ENCODE data around the gene CCDC87. TPM values are rescaled to one million over a fixed set of nuclear protein-coding genes. Genes with fewer than 3 reads are reported as not detected.
"Not testable (repeated sequence)": the region's sequence is repeated elsewhere in the genome, so short reads cannot be mapped to it uniquely, and the experiment has no call there.

CCDC87 gene
- total RNA-seq, 2 experiments from 2014 or later: 0.12 to 0.24 TPM

DNA sequence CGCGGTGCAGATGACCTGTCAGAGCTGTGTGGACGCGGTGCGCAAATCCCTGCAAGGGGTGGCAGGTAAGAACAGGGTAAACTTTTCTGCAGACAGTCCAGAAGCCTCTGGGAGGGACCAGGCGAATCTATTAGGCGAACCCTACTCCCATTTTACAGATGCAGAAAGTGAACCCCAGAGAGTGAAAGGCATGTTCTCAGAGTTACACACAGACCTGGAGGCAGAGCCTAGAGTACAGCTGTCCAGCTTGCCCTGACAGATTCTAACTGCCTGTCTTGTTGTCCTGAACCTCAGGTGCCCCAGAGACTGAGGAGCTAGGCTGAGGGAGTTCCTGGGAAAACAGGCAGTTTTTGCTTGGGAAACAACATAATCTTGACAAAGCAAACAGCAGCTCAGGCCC lies 787 bp upstream of the CCDC87 start:
- intact Hi-C loops (cut with micrococcal nuclease): loop anchor here (1.0 to 2.0 kb wide), 4 partner anchors 23 to 151 kb away; partner anchors contain the start of genes ACTN3, RBM14, RBM4B and ZDHHC24
- POLR2A ChIA-PET: interaction anchor here (1.0 to 2.5 kb wide), 3 partner anchors 23 to 84 kb away, joined by 3 to 18 read pairs (median 3); partner anchors contain the start of genes RBM14 and RBM4B

DNA sequence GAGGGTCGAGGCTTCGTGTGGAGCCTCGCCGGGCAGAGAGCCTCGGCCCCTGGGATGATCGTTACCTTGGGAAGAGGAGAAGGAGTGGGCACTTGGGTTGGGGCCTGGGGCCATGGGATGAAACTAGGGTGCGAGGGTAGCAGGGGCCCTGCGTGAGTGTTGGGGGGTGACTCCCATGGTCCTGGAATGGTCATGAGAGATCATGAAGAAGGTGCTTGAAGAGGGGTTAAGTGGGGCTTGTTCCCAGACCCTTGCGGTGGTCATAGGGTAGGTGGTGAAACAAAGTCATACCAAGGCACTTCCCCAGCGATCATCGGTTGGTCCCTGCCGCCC lies 406 bp upstream of the CCDC87 start:
- POLR2A ChIA-PET: interaction anchor here (1.0 to 2.5 kb wide), 3 partner anchors 23 to 85 kb away, joined by 3 to 18 read pairs (median 3); partner anchors contain the start of genes RBM14 and RBM4B
- Mint-ChIP-seq H3K4me3 (peak overlapping the region; percentile 100), H3K27me3 (no peaks in the 10 kb centered on the region), H3K9me3 (no peaks in the 10 kb centered on the region), H3K4me1 (ENCODE audit: low read depth) (peaks cover 30% of the 10 kb centered on the region), H3K36me3 (peaks cover 3% of the 10 kb centered on the region), H3K27ac (peak overlapping the region; percentile 90)
- intact Hi-C loops (cut with micrococcal nuclease): loop anchor here (1.0 to 2.0 kb wide), 4 partner anchors 23 to 151 kb away; partner anchors contain the start of genes ACTN3, RBM14, RBM4B and ZDHHC24
- CTCF ChIA-PET: interaction anchor here (1.0 to 4.9 kb wide), 13 partner anchors 14 to 155 kb away, joined by 3 to 46 read pairs (median 8); partner anchors contain the start of genes ACTN3, CTSF, MRPL11 and RBM14
- no peak for DNase-seq

More for the DNA sequence above, 787 bp upstream of the CCDC87 start:
- DNase-seq: no peak
- H3K36me3 Mint-ChIP-seq: peaks cover 3% of the 10 kb centered on the region
- peak overlapping the region; percentile 90 for H3K27ac Mint-ChIP-seq
- H3K4me3 Mint-ChIP-seq: peak overlapping the region; percentile 100
- CTCF ChIA-PET: interaction anchor here (1.5 to 4.9 kb wide), 4 partner anchors 14 to 84 kb away, joined by 8 to 46 read pairs (median 12); partner anchors contain the start of genes RBM14 and RBM4B
- no peaks in the 10 kb centered on the region for H3K9me3 Mint-ChIP-seq
- no peaks in the 10 kb centered on the region for H3K27me3 Mint-ChIP-seq
- H3K4me1 Mint-ChIP-seq (ENCODE audit: low read depth): peaks cover 30% of the 10 kb centered on the region

DNA sequence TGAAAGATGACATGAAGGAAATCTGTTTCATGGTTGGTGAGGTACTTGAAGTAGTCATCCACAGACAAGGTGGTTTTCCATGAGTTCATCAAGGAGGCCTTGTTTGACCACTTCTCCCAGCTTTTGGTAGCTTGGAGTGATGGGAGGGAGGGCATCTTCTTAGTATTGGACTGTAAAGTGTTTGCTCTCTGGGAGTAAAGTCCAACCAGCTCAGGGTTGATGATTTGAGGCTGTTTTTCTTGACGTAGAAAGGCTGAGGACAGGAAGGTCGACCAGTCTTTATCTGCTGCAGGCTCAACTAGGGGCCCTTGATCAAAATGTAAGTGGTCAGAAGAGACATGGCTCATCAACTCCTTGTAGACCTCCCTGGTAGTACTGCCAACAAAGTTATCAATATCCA lies 1.7 kb downstream of the CCDC87 start:
- Mint-ChIP-seq H3K4me1 (ENCODE audit: low read depth) (peaks cover 30% of the 10 kb centered on the region), H3K4me3 (no peak overlapping the region), H3K9me3 (no peaks in the 10 kb centered on the region), H3K27ac (no peak overlapping the region), H3K27me3 (no peaks in the 10 kb centered on the region), H3K36me3 (peaks cover 3% of the 10 kb centered on the region)
- CTCF ChIA-PET: interaction anchor here (0.6 to 4.9 kb wide), 5 partner anchors 11 to 103 kb away, joined by 3 to 46 read pairs (median 11); partner anchors contain the start of genes RBM4 and RBM4B
- POLR2A ChIA-PET: interaction anchor here (1.8 kb wide), 1 partner anchor 45 kb away, joined by 5 read pairs; the partner anchor contains the start of genes ACTN3 and ZDHHC24
- DNase-seq: no peak
- intact Hi-C loops (cut with micrococcal nuclease): no loop called here

DNA sequence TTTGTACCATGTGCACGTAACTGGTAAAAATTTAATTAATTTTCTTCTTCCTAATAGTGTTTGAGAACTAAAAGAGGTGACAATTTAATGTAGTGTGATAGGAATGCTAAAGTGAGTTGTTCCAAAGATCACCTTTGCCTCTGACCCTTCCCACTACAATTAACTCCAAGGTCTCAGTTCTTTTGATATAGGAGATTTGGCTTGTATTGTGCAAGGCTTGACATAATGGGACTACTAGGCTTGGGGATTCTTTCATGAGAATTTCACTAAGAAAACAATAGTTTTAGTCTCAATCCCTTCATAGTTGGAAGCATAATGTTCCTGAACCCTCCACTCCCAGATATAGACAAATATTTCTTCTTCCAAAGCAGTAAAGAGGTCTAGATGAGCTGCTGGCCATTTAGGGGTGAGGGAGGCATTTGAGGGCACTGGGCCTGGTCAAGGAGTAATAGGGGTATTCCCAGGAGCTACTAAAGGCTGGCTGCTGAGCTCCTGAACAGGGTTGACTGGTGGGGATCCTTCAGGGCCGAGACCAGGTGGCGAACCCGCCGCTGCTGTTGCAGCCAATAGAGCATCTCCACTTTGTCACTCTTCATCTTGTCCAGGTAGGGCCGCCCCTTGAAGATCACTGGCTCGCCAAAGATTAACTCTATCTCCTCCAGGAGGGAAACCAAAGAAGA lies 2.7 kb downstream of the CCDC87 start:
- Mint-ChIP-seq H3K36me3 (peaks cover 3% of the 10 kb centered on the region), H3K9me3 (no peaks in the 10 kb centered on the region), H3K4me3 (no peak overlapping the region), H3K27me3 (no peaks in the 10 kb centered on the region), H3K27ac (no peak overlapping the region), H3K4me1 (ENCODE audit: low read depth) (peaks cover 22% of the 10 kb centered on the region)
- CTCF ChIA-PET: interaction anchor here (0.6 to 4.9 kb wide), 6 partner anchors 10 to 204 kb away, joined by 3 to 46 read pairs (median 6); no protein-coding TSS in a partner anchor
- POLR2A ChIA-PET: interaction anchor here (1.4 kb wide), 1 partner anchor 44 kb away, joined by 4 read pairs; the partner anchor contains the start of gene ZDHHC24
- intact Hi-C loops (cut with micrococcal nuclease): no loop called here
- no peak for DNase-seq

DNA sequence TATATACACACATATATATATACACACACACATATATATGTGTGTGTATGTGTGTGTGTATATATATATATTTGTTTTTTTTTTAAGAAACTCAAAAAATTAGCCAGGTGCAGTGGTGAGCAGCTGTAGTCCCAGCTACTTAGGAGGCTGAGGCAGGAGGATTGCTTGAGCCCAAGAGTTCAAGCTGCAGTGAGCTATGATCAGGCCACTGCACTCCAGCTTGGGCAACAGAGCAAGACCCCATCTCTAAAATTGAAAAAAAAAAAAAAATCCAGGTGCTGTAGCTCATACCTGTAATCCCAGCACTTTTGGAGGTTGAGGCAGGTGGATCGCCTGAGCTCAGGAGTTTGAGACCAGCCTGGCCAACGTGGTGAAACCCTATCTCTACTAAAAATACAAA lies 3.5 kb downstream of the CCDC87 start:
- H3K4me1 Mint-ChIP-seq (ENCODE audit: low read depth): peaks cover 15% of the 10 kb centered on the region
- H3K4me3 Mint-ChIP-seq; H3K9me3 Mint-ChIP-seq; H3K27me3 Mint-ChIP-seq; H3K36me3 Mint-ChIP-seq; intact Hi-C loops (cut with micrococcal nuclease); DNase-seq; H3K27ac Mint-ChIP-seq: not testable (repeated sequence)
- CTCF ChIA-PET: interaction anchor here (0.6 to 2.5 kb wide), 3 partner anchors 10 to 89 kb away, joined by 3 to 10 read pairs (median 8); no protein-coding TSS in a partner anchor
- POLR2A ChIA-PET: interaction anchor here (1.4 kb wide), 1 partner anchor 43 kb away, joined by 4 read pairs; the partner anchor contains the start of gene ZDHHC24

DNA sequence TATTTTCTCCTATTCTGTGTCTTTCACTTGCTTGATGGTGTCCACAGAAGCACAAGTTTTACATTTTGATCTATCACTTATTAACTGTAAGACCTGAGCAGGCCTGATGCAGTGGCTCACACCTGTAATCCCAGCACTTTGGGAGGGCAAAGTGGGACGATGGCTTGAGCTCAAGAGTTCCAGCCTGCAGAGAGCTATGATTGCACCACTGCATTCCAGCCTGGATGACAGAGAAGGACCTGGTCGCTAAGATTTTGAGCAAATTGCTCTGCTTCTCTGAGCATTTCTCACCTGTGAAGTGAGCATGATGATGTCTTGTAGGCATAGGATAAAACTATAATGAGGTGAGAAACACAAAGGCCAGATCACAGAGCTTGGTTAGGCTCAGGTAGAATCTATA lies 6.7 kb downstream of the CCDC87 start:
- H3K4me3 Mint-ChIP-seq: no peak overlapping the region
- intact Hi-C loops (cut with micrococcal nuclease): no loop called here
- CTCF ChIA-PET: interaction anchor here (1.0 kb wide), 1 partner anchor 93 kb away, joined by 4 read pairs; no protein-coding TSS in a partner anchor
- no peaks in the 10 kb centered on the region for H3K27me3 Mint-ChIP-seq
- peaks cover 1% of the 10 kb centered on the region for H3K36me3 Mint-ChIP-seq
- no peak for DNase-seq
- no peak overlapping the region for H3K27ac Mint-ChIP-seq
- H3K4me1 Mint-ChIP-seq (ENCODE audit: low read depth): peaks cover under 1% of the 10 kb centered on the region
- peaks cover 10% of the 10 kb centered on the region for H3K9me3 Mint-ChIP-seq
- POLR2A ChIA-PET: no interaction called here

DNA sequence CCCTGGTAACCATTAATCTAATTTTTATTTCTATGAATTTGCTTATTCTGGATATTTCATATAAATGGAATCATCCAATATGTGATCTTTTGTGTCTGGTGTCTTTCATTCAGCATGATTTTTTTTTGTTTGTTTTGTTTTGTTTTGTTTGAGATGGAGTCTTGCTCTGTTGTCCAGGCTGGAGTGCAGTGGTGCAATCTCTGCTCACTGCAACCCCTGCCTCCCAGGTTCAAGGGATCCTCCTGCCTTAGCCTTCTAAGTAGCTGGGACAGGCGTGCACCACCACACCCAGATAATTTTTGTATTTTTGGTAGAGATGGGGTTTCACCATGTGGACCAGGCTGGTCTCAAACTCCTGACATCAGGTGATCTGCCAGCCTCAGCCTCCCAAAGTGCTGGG lies 7.4 kb downstream of the CCDC87 start:
- H3K36me3 Mint-ChIP-seq; POLR2A ChIA-PET; H3K27ac Mint-ChIP-seq; H3K4me1 Mint-ChIP-seq (ENCODE audit: low read depth); intact Hi-C loops (cut with micrococcal nuclease); H3K27me3 Mint-ChIP-seq; H3K4me3 Mint-ChIP-seq; DNase-seq: not testable (repeated sequence)
- CTCF ChIA-PET: interaction anchor here (1.0 kb wide), 1 partner anchor 93 kb away, joined by 4 read pairs; no protein-coding TSS in a partner anchor
- H3K9me3 Mint-ChIP-seq: peaks cover 10% of the 10 kb centered on the region

DNA sequence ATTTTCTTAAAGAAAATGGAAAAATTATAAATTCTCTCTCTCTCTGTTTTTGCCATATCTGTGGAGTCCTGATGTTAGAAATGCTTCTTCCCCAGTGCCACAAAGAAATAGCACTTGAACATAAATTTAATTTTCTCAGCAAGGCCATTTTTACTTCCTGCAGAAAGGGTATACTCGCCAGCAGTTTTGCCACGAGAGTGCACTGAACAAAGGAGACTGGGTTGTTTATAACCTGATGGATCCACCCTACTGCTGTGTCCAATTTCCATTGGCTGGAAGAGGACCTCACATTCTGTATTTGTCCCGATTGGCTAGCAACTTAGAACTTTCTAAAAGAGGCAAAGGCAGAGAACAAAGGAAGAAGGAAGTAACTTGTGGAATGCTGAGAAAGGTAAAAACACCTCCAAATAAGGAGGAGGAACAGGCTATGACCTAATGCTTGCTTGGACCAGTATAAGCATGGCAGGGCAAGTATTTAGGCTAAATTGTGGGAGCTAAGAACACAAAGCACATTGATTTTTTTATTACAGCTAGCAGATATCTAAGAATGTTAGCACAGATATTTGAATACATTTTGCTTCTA lies 10.2 kb downstream of the CCDC87 start:
- POLR2A ChIA-PET; H3K4me3 Mint-ChIP-seq; DNase-seq; H3K36me3 Mint-ChIP-seq; H3K27me3 Mint-ChIP-seq; H3K27ac Mint-ChIP-seq; intact Hi-C loops (cut with micrococcal nuclease): not testable (repeated sequence)
- peaks cover 10% of the 10 kb centered on the region for H3K9me3 Mint-ChIP-seq
- CTCF ChIA-PET: interaction anchor here (0.6 kb wide), 1 partner anchor 49 kb away, joined by 3 read pairs; no protein-coding TSS in a partner anchor
- H3K4me1 Mint-ChIP-seq (ENCODE audit: low read depth): peaks cover 19% of the 10 kb centered on the region

DNA sequence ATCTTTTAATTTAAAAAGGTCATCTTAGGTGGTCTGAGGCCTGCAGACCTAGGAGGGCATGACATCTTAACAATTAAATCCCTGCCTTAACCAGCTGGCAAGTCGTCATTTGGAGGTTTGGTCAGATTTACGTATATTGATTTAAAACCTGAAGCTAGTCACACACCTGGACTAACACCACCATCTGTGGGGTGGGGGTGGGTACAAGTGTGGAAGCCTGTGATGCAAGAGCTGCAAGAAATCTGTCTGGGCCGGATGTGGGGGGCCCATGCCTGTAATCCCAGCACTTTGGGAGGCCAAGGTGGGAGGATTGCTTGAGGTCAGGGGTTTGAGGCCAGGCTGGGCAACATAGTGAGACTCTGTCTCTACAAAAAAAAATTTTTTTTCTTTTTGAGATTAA lies 11.6 kb downstream of the CCDC87 start:
- Mint-ChIP-seq H3K4me3 (no peak overlapping the region), H3K4me1 (ENCODE audit: low read depth) (peaks cover 19% of the 10 kb centered on the region), H3K27ac (no peak overlapping the region), H3K9me3 (peaks cover 10% of the 10 kb centered on the region), H3K27me3 (no peaks in the 10 kb centered on the region), H3K36me3 (peaks cover 1% of the 10 kb centered on the region)
- no peak for DNase-seq
- intact Hi-C loops (cut with micrococcal nuclease): no loop called here
- CTCF ChIA-PET: interaction anchor here (1.0 to 6.2 kb wide), 5 partner anchors 11 to 195 kb away, joined by 3 to 141 read pairs (median 9); partner anchors contain the start of genes CCDC87, CCS, MRPL11 and RBM4B
- POLR2A ChIA-PET: interaction anchor here (1.1 kb wide), 1 partner anchor 35 kb away, joined by 4 read pairs; the partner anchor contains the start of gene RBM14

DNA sequence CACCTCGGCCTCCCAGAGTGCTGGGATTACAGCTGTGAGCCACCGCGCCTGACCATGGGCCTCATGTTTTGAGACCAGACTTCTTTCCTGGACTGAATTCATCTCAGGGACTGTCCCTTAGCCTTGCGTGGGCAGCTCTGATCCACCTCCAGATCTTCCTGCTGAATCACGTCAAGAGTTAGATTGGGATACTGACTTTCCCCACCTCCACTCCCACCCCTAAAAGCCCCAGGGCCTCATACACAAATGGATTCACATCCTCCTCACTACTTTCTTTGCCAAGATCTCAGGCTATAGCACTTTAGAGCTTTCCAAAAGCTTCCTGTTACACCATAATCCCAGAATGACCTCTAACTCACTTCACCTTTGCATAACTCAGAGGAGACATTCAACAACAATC lies 12.1 kb downstream of the CCDC87 start:
- DNase-seq: peak; percentile 48
- Mint-ChIP-seq H3K27ac (no peak overlapping the region), H3K9me3 (peaks cover 10% of the 10 kb centered on the region), H3K27me3 (no peaks in the 10 kb centered on the region), H3K4me1 (ENCODE audit: low read depth) (peaks cover 19% of the 10 kb centered on the region), H3K4me3 (no peak overlapping the region), H3K36me3 (peaks cover 1% of the 10 kb centered on the region)
- CTCF ChIA-PET: interaction anchor here (1.0 to 6.2 kb wide), 5 partner anchors 12 to 194 kb away, joined by 3 to 141 read pairs (median 9); partner anchors contain the start of genes CCDC87, CCS, MRPL11 and RBM4B
- POLR2A ChIA-PET: interaction anchor here (1.1 kb wide), 1 partner anchor 36 kb away, joined by 4 read pairs; the partner anchor contains the start of gene RBM14
- intact Hi-C loops (cut with micrococcal nuclease): no loop called here

DNA sequence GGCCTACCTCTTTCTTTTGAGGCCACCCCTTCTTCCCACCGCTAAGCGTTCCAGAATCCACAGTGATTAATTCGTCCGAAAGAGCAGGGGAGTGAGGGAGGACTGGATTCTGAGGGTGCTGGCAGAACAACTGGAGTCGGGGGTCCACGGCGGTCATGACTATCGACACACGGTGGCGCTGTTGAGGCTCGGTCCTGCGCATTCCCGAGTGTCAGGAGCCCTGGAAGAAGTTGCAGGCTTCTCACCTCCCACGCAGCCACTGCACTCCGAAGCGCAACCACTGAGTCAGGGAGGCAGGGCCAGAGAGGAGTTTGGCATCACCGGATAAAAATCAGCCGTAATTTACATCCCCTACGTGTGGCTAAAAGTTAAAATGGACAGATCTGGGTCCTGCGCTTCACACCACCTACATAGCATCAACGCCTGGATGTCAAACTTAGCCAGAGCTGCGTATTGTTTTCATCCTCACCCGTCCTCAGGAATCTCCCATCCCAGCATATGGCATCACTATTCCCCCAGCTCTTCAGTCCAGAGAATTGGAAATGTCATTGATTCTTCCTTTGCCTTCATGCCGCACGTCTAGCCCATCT lies 13.8 kb downstream of the CCDC87 start:
- peak; percentile 90 for DNase-seq
- POLR2A ChIA-PET: interaction anchor here (0.5 to 1.5 kb wide), 3 partner anchors 38 to 100 kb away, joined by 3 to 10 read pairs (median 3); partner anchors contain the start of gene RBM14
- peaks cover 1% of the 10 kb centered on the region for H3K36me3 Mint-ChIP-seq
- peaks cover 10% of the 10 kb centered on the region for H3K9me3 Mint-ChIP-seq
- intact Hi-C loops (cut with micrococcal nuclease): loop anchor here (1.0 kb wide), 1 partner anchor 99 kb away; no protein-coding TSS in a partner anchor
- H3K27ac Mint-ChIP-seq: peak overlapping the region; percentile 40
- H3K27me3 Mint-ChIP-seq: no peaks in the 10 kb centered on the region
- no peak overlapping the region for H3K4me3 Mint-ChIP-seq
- CTCF ChIA-PET: interaction anchor here (0.6 to 6.2 kb wide), 19 partner anchors 10 to 161 kb away, joined by 3 to 141 read pairs (median 4); partner anchors contain the start of genes CCDC87, CCS, CTSF and MRPL11
- peaks cover 19% of the 10 kb centered on the region for H3K4me1 Mint-ChIP-seq (ENCODE audit: low read depth)

Data from activated CD4-positive, alpha-beta memory T cell treated with anti-CD3 and anti-CD28 coated beads for 36 hours (primary cell).